Uterus (tissue), 4 donors: Measurements from ENCODE around the gene SULT1A2. TPM values are rescaled to one million over a fixed set of nuclear protein-coding genes. Genes with fewer than 3 reads are reported as not detected.

Experiments used
- DNase-seq, 2 donors: peaks; one replicate each; pipeline ENCODE4 v3.0.0-alpha.2; 2019 to 2020
- H3K27ac ChIP-seq, 2 donors: fragments of 200-600 bp; sonication (generic); 1 replicate in 1 of 2; 2 replicates in 1 of 2; pipeline ENCODE4 v1.5.1; 2016 to 2018
- H3K27me3 ChIP-seq, 2 donors: fragments of 200-600 bp; sonication (generic); one replicate each; pipeline ENCODE4 v1.5.1; 2018 to 2019; ENCODE audit warnings: control low read depth in 1 of 2
- H3K36me3 ChIP-seq, 2 donors: fragments of 200-600 bp; sonication (generic); one replicate each; pipeline ENCODE4 v1.5.1; 2019; ENCODE audit warnings: control low read depth in 1 of 2
- H3K4me1 ChIP-seq, 2 donors: fragments of 200-600 bp; sonication (generic); one replicate each; pipeline ENCODE4 v1.5.1; 2018 to 2019; ENCODE audit warnings: control low read depth in 1 of 2
- H3K4me3 ChIP-seq, 2 donors: fragments of 200-600 bp; sonication (generic); 1 replicate in 1 of 2; 2 replicates in 1 of 2; pipeline ENCODE4 v1.5.1; 2018 to 2019; ENCODE audit warnings: mild to moderate bottlenecking in 1 of 2
- H3K9me3 ChIP-seq, 2 donors: fragments of 200-600 bp; sonication (generic); one replicate each; pipeline ENCODE4 v1.5.1; 2019; ENCODE audit warnings: control low read depth in 1 of 2
- CTCF ChIP-seq, 4 experiments: fragments of 200-600 bp in 2 of 4; fragments of 450-650 bp in 2 of 4; sonication (generic) in 2 of 4; IDR thresholded peaks; one replicate each; pipeline ENCODE4 v1.5.1; 2016 to 2019; ENCODE audit warnings: antibody characterized with exemption in 4 of 4, mild to moderate bottlenecking in 2 of 4, moderate library complexity in 1 of 4
- POLR2A ChIP-seq, 2 donors: fragments of 450-650 bp; IDR thresholded peaks; one replicate each; pipeline ENCODE4 v1.6.1; 2016; ENCODE audit warnings: antibody characterized with exemption in 2 of 2, mild to moderate bottlenecking in 1 of 2, moderate library complexity in 1 of 2
- intact Hi-C: fragments of 100-400 bp; cut with DNase I; formaldehyde crosslinking; loops from one replicate; pipeline ENCODE4 v1.15.1; 2023; ENCODE audit warnings: low total_unique reads
- total RNA-seq, 4 donors: library from RNA; depleted of rRNA in 3 of 4; stranded (reverse); fragments of >200 nt in 3 of 4; gene quantifications; one replicate each; pipeline versions ENCODE4 v1.1.0 to v1.2.4, GENCODE V29; 2014 to 2023
- donor health status: DM: yes; HTN: yes; CAD: no.

Gene SULT1A2
- total RNA-seq, 4 donors from 2014 or later, result 0.41 to 0.46 TPM; not detected in 2

DNA sequence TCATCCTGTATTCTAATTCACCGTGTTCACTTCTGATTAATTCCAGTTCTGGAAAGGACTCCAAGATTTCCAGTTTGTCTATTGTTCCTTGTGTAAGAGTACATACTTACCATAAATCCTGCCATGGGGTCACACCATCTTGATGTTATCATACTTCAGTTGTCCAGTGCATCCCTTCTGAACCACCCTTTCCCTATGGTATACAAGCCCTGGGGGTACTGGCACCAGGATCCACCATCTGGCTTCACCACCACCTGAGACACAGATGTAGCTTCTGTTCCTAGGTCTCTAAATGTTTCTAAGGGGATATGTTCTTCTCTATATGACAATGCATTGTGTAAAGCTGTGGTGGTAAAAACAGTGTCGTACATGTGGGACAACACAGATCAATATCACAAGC, 21.9 kb downstream of the SULT1A2 start:
- H3K4me3 ChIP-seq, result no peak overlapping the region
- TF ChIP-seq POLR2A (IDR thresholded peaks at IDR 0.05) (no peak), CTCF (IDR thresholded peaks at IDR 0.05) (no peak)
- no peaks in the 10 kb centered on the region for H3K27me3 ChIP-seq
- no peaks in the 10 kb centered on the region for H3K36me3 ChIP-seq
- no peak for DNase-seq
- intact Hi-C loops, result no loop called here
- H3K9me3 ChIP-seq, result no peaks in the 10 kb centered on the region
- H3K27ac ChIP-seq, result no peak overlapping the region
- peaks cover 0 to 9% of the 10 kb centered on the region in 2 donors for H3K4me1 ChIP-seq

- Histone ChIP-seq H3K4me3 (no peak overlapping the region), H3K27me3 (no peaks in the 10 kb centered on the region), H3K36me3 (no peaks in the 10 kb centered on the region), H3K27ac (peak overlapping the region; percentile 51 to 77), H3K4me1 (peaks cover 0 to 9% of the 10 kb centered on the region in 2 donors), H3K9me3 (no peaks in the 10 kb centered on the region)
- DNase-seq, result no peak
- intact Hi-C loops, result no loop called here
- TF ChIP-seq CTCF (IDR thresholded peaks at IDR 0.05), result no peak
- TF ChIP-seq POLR2A (IDR thresholded peaks at IDR 0.05), result no peak
Measured at GRCh38 chr16:28573738-28574718, 22.8 kb downstream of the SULT1A2 start.

DNA sequence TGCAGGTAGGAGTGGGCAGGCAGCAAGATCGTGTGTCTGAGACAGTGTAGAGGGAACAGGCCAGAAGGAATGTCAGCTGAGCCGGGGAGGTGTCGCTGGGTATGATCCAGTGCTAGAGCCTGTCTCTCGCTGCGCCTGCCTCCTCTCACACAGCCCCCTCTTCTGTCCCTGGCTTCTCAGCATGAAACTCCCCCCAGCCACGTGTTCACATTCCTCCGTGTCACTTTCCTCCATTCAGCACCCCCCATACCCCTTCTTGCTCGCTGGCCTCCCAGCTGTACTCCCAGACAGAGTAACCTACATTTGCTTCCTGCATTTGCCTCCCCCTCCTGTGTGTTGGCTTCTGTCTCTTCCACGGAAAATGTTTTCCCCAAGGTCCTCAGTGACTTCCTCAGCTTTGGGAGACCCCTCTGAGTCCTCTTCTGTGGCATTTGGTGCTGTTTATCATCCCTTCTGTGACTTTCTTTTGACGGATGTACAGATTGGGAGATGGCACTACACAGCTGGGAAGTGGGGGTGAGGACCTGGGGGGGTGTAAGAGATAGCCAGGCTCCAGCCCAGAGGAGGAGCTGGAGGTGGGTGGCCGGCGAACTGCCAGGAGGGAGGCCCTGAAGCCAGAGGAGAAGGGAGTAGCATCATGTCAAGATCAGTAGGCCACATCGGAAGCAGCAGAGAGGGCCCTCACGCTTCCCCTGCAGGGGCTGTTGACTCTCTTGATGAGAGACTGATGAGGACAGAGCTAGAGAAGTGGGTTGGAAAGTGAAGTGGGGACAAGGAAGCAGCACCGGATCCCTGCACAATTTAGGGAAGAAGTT, 23.9 kb downstream of the SULT1A2 start:
- Histone ChIP-seq H3K27ac (peak overlapping the region; percentile 51 to 77), H3K36me3 (no peaks in the 10 kb centered on the region), H3K4me1 (peaks cover 0 to 9% of the 10 kb centered on the region in 2 donors), H3K9me3 (no peaks in the 10 kb centered on the region), H3K4me3 (no peak overlapping the region), H3K27me3 (no peaks in the 10 kb centered on the region)
- intact Hi-C loops, result no loop called here
- DNase-seq, result peak; percentile 52 to 73
- TF ChIP-seq CTCF (IDR thresholded peaks at IDR 0.05) (no peak), POLR2A (IDR thresholded peaks at IDR 0.05) (no peak)

DNA sequence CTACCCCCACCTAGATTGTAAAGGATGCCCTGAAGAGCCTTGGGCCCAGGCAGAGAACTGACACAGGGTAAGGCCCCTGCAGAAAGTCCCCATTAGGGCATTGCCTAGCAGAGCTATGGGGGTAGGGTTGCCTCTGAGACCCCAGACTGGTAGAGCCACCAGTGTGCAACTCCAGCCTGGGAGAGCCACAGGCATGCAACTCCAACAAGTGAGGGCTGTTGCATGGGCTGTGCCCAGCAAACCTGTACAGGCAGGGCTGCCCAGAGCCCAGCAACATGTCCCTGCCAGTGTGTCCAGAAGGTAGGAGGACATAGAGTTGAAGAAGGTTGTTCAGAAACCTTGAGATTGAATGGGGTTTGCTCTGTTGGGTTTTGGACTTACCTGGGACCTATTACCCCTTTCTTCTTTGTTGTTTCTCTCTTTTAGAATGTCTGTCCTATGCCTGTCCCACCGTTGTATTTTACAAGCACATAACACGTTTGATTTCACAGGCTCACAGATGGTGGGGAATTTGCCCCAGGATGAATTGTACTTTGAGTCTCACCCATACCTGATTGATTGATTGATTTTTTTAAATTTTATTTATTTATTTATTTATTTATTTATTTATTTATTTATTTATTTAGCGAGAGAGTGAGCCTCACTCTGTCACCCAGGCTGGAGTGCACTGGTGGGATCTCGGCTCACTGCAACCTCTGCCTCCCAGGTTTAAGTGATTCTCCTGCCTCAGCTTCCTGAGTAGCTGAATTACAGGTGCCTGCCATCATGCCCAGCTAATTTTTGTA, 26.7 kb downstream of the SULT1A2 start:
- intact Hi-C loops, result no loop called here
- peaks cover 0 to 9% of the 10 kb centered on the region in 2 donors for H3K4me1 ChIP-seq
- H3K27me3 ChIP-seq, result no peaks in the 10 kb centered on the region
- no peak for DNase-seq
- H3K36me3 ChIP-seq, result no peaks in the 10 kb centered on the region
- no peak overlapping the region for H3K27ac ChIP-seq
- H3K4me3 ChIP-seq, result no peak overlapping the region
- no peak for TF ChIP-seq CTCF (IDR thresholded peaks at IDR 0.05)
- no peak for TF ChIP-seq POLR2A (IDR thresholded peaks at IDR 0.05)
- peaks cover 0 to 3% of the 10 kb centered on the region in 2 donors for H3K9me3 ChIP-seq
